Body of pancreas (tissue), 4 donors: Measurements from ENCODE around the gene DNAJB6.

Experiments used
- POLR2A ChIP-seq, 3 donors: fragments of 450-650 bp; IDR thresholded peaks; one replicate each; pipeline ENCODE4 v1.6.1; 2016; ENCODE audit warnings: antibody characterized with exemption in 3 of 3, mild to moderate bottlenecking in 2 of 3
- TF ChIP-seq, protein P1 (sequence below), 7 experiments: fragments of 450-650 bp in 4 of 7; fragments of 200-600 bp in 3 of 7; sonication (generic) in 3 of 7; IDR thresholded peaks; one replicate each; pipeline ENCODE4 v1.5.1; 2016 to 2019; ENCODE audit warnings: antibody characterized with exemption in 7 of 7

DNA sequence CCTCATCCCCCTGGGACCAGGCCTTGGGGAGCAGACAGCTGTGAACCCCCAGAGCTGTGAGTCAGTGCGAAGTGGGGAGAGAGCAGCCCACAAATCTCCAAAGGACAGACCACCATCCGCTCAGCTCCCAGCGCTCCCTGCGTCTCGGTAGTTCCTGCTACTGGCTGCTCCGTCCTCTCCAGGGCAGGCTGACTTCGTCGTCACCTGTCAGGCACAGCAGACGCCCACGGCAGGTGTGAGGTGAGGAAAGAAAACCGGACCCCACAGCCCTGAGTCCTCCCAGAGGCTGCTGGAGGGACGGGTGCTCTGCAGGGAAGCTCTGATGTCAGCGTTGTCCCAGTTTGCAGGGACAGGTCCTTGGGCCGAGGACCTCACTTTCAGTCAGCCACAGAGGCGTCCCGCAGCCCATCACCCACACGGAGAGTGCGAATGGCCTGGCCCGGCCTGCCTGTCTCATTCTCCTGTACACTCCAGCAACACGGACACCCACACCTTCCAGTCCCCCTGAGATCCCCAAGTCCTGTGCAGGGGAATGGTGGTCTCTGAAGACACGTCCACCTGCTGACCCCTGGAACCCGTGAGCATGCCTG, 95.2 kb downstream of the DNAJB6 start:
- TF ChIP-seq, protein P1, sequence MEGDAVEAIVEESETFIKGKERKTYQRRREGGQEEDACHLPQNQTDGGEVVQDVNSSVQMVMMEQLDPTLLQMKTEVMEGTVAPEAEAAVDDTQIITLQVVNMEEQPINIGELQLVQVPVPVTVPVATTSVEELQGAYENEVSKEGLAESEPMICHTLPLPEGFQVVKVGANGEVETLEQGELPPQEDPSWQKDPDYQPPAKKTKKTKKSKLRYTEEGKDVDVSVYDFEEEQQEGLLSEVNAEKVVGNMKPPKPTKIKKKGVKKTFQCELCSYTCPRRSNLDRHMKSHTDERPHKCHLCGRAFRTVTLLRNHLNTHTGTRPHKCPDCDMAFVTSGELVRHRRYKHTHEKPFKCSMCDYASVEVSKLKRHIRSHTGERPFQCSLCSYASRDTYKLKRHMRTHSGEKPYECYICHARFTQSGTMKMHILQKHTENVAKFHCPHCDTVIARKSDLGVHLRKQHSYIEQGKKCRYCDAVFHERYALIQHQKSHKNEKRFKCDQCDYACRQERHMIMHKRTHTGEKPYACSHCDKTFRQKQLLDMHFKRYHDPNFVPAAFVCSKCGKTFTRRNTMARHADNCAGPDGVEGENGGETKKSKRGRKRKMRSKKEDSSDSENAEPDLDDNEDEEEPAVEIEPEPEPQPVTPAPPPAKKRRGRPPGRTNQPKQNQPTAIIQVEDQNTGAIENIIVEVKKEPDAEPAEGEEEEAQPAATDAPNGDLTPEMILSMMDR (IDR thresholded peaks at IDR 0.05), result no peak
- no peak for TF ChIP-seq POLR2A (IDR thresholded peaks at IDR 0.05)
